H1 (cell line): ENCODE measurements around the gene PPP4R4. TPM values are rescaled to one million over a fixed set of nuclear protein-coding genes. Genes with fewer than 3 reads are reported as not detected.

Experiments
- CREB1 ChIP-seq: IDR thresholded peaks from 2 replicates; pipeline ENCODE4 v1.6.1; 2012; ENCODE audit warnings: inconsistent platforms
- CTBP2 ChIP-seq: IDR thresholded peaks from 2 replicates; pipeline ENCODE4 v1.7.0; 2011; ENCODE audit warnings: borderline replicate concordance, mild to moderate bottlenecking, moderate library complexity, mixed read lengths, low read length; ENCODE audit not compliant: insufficient read depth, insufficient read length
- EGR1 ChIP-seq: IDR thresholded peaks from 2 replicates; pipeline ENCODE4 v1.6.1; 2011; ENCODE audit warnings: low read depth, low read length, borderline replicate concordance
- JUN ChIP-seq: IDR thresholded peaks from 2 replicates; pipeline ENCODE4 v1.6.1; 2011; ENCODE audit warnings: low read depth, mild to moderate bottlenecking, improper control_type of control experiment, low read length
- KDM1A ChIP-seq: fragments of 200-600, 300-600 bp; sonication (generic); IDR thresholded peaks from 2 replicates; pipeline ENCODE4 v1.7.1; 2016; ENCODE audit warnings: mild to moderate bottlenecking, low read length, borderline replicate concordance
- NRF1 ChIP-seq: IDR thresholded peaks from 2 replicates; pipeline ENCODE4 v1.6.1; 2011; ENCODE audit warnings: mild to moderate bottlenecking, low read depth, low read length, improper control_type of control experiment
- RAD21 ChIP-seq, 2 experiments: IDR thresholded peaks in 1 of 2; conservative IDR thresholded peaks in 1 of 2; 2 replicates each; pipeline ENCODE4 v1.6.1; 2011; ENCODE audit warnings: low read depth in 2 of 2, low read length in 2 of 2, improper control_type of control experiment in 1 of 2, inconsistent platforms in 1 of 2, mild to moderate bottlenecking in 1 of 2, moderate library complexity in 1 of 2
- RNF2 ChIP-seq: fragments of 200-900, 300-1000 bp; sonication (generic); IDR thresholded peaks from 2 replicates; pipeline ENCODE4 v1.7.1; 2016; ENCODE audit warnings: borderline replicate concordance, low read depth, mild to moderate bottlenecking, antibody characterized with exemption, low read length; ENCODE audit not compliant: poor library complexity, severe bottlenecking; ENCODE audit errors: missing control alignments
- RXRA ChIP-seq: IDR thresholded peaks from 2 replicates; pipeline ENCODE4 v1.6.1; 2011; ENCODE audit warnings: low read depth, mild to moderate bottlenecking, low read length, moderate library complexity; ENCODE audit not compliant: insufficient read depth
- SAP30 ChIP-seq: fragments of 300-600 bp; sonication (generic); IDR thresholded peaks from 2 replicates; pipeline ENCODE4 v1.7.1; 2012; ENCODE audit warnings: low read length, moderate library complexity, mild to moderate bottlenecking, inconsistent platforms; ENCODE audit not compliant: insufficient read depth, insufficient replicate concordance
- SIX5 ChIP-seq: IDR thresholded peaks from 2 replicates; pipeline ENCODE4 v1.6.1; 2011; ENCODE audit warnings: mild to moderate bottlenecking, low read depth, low read length
- SUZ12 ChIP-seq: fragments of 200-600 bp; sonication (generic); IDR thresholded peaks from 2 replicates; pipeline ENCODE4 v1.6.1; 2012; ENCODE audit warnings: mild to moderate bottlenecking, inconsistent platforms, low read length, moderate library complexity, mixed read lengths
- TAF1 ChIP-seq: IDR thresholded peaks from 2 replicates; pipeline ENCODE4 v1.6.1; 2011; ENCODE audit warnings: mild to moderate bottlenecking, low read depth, low read length
- ZNF274 ChIP-seq: IDR thresholded peaks from 2 replicates; pipeline ENCODE4 v1.7.0; 2012; ENCODE audit warnings: low read length, borderline replicate concordance; ENCODE audit errors: extremely low read depth
- polyA plus RNA-seq, 7 experiments: library from polyadenylated mRNA; depleted of rRNA in 3 of 7; stranded (reverse) in 5 of 7; unstranded in 2 of 7; fragments of >200 nt in 5 of 7; fragments of 200-250 nt in 2 of 7; gene quantifications; 1 replicate in 5 of 7; 2 replicates in 1 of 7; 4 replicates in 1 of 7; pipeline versions ENCODE4 v1.2.1 to v1.2.3, GENCODE V29; 2011 to 2013; ENCODE audit warnings: missing spikeins in 2 of 7, mixed read lengths in 2 of 7
- total RNA-seq: library from RNA; stranded (reverse); fragmentation: NEBNext Ultra II Directional; extraction: Animal tissue kit (Norgen Biotek cat#: 25700); gene quantifications from 2 replicates; pipeline ENCODE4 v1.2.1, GENCODE V29; 2021
- TF ChIP-seq, protein P1 (sequence below): IDR thresholded peaks from 2 replicates; pipeline ENCODE4 v1.6.1; 2011; ENCODE audit warnings: low read depth, mild to moderate bottlenecking, low read length; ENCODE audit not compliant: insufficient read depth
- TF ChIP-seq, protein P2 (sequence below), 3 experiments: IDR thresholded peaks; 1 replicate in 2 of 3; 2 replicates in 1 of 3; pipeline versions ENCODE4 v1.5.1 to v1.6.1; 2011; ENCODE audit warnings: low read length in 3 of 3, mild to moderate bottlenecking in 3 of 3, inconsistent platforms in 2 of 3, low read depth in 1 of 3, moderate library complexity in 1 of 3; ENCODE audit not compliant: insufficient read depth in 1 of 3; ENCODE audit errors: control extremely low read depth in 1 of 3

PPP4R4 gene
- total and polyA plus RNA-seq, 2 of the 8 experiments (the other 6 are each of a cell fraction or from before 2014, with no cell fraction given), result 3.3 to 9.6 TPM

DNA sequence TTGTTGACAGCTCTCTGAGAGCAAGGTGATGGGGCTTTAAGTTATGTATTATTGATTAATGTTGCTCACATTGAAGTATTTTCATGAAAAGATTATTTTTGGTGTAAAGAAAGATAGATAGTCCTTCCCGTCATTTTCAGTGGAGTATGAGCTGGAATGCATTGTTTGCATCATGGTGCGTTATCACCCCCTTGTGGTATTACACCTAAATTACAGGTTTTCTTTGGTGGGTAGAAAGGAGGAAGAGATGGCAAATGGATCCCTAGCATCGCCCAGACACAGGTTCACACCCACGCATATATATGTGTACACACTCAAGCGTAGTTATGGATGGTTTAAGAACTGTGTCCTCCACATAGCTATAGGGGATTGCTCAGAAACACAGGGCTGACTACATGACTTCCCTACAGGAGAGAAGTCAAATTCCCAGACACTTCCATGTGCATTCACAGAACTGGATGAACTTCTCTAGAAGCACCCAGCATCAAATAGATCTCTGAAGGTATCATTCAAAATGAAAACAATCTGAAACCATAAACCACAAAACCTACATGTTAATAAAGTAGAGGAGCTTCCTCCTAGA is 133.4 kb downstream of the PPP4R4 start (continued):
- TF ChIP-seq NRF1 (no peak), SIX5 (no peak), RAD21 (IDR thresholded peaks at IDR 0.05 in 1 of 2, conservative IDR thresholded peaks at IDR 0.05 in 1 of 2; ENCODE audit: low read depth in 2 of 2, low read length in 2 of 2) (peak; percentile 83 to 84), KDM1A (no peak), CREB1 (no peak), RXRA (no peak), SAP30 (no peak), JUN (no peak), ZNF274 (no peak), SUZ12 (no peak), EGR1 (0 out of 2 replicates have a peak, but pooled peaks have one; percentile 9), TAF1 (no peak), CTBP2 (no peak), RNF2 (no peak)
- TF ChIP-seq, protein P1, sequence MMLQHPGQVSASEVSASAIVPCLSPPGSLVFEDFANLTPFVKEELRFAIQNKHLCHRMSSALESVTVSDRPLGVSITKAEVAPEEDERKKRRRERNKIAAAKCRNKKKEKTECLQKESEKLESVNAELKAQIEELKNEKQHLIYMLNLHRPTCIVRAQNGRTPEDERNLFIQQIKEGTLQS, result no peak
- TF ChIP-seq, protein P2, sequence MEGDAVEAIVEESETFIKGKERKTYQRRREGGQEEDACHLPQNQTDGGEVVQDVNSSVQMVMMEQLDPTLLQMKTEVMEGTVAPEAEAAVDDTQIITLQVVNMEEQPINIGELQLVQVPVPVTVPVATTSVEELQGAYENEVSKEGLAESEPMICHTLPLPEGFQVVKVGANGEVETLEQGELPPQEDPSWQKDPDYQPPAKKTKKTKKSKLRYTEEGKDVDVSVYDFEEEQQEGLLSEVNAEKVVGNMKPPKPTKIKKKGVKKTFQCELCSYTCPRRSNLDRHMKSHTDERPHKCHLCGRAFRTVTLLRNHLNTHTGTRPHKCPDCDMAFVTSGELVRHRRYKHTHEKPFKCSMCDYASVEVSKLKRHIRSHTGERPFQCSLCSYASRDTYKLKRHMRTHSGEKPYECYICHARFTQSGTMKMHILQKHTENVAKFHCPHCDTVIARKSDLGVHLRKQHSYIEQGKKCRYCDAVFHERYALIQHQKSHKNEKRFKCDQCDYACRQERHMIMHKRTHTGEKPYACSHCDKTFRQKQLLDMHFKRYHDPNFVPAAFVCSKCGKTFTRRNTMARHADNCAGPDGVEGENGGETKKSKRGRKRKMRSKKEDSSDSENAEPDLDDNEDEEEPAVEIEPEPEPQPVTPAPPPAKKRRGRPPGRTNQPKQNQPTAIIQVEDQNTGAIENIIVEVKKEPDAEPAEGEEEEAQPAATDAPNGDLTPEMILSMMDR (IDR thresholded peaks at IDR 0.05; ENCODE audit: control extremely low read depth in 1 of 3, insufficient read depth in 1 of 3, low read depth in 1 of 3, low read length in 3 of 3), result peak in 2 of 3 experiments; percentile 60 to 76; a peak in 3 of 4 replicates
